ENCODE measurements around the gene RAD51B. TPM values are rescaled to one million over a fixed set of nuclear protein-coding genes. Genes with fewer than 3 reads are reported as not detected.
A peak's percentile ranks its signal among the peaks of the same experiment; 100 is the strongest.

The RAD51B gene
- total RNA-seq, 2 donors from 2014 or later, result 22.8 to 33.8 TPM

DNA sequence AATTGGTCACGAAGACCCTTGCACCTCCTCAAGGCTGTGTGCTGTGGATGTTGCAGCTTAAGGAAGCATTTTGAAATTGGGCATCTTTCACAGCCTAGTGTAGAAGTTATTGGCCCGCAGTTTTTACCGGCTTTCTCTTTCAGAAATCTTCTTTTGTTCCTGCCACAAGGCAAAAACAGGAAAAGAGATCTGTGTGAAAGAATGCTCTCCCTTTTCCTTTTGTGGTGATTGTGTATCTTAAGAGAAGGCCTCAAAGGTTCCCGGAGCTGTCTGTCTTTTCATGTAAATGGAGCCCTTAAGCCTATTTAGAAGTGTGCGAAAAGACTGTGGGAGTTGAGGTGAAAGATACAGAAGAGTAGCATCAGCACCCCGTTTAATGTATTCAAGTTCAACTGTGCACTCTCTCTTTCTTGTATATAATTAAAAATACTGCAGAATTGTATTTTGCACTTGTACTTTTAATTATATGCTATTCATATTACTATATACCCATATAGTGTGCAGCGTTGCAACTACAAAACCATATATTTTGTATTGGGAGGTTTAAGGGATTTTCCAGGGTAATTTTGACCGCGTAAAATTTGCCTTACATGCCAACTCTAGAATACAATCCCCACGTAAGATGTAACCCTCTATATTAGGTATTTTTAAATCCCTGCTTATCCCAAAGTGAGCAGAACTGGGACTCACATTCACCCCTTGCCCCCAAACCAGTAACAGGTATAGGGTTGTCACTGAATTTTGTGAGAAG is 441.7 kb downstream of the RAD51B start:
- Mint-ChIP-seq H3K4me3 (no peak overlapping the region), H3K27me3 (ENCODE audit: insufficient read depth) (no peaks in the 10 kb centered on the region), H3K27ac (peak overlapping the region; percentile 71), H3K9me3 (no peaks in the 10 kb centered on the region), H3K4me1 (peaks cover 67% of the 10 kb centered on the region), H3K36me3 (ENCODE audit: low read depth) (no peaks in the 10 kb centered on the region)
- no peaks in the 10 kb centered on the region for H3K36me3 ChIP-seq (ENCODE audit: control insufficient read depth, insufficient read depth, low read length)
- peaks cover 41% of the 10 kb centered on the region for H3K4me1 ChIP-seq (ENCODE audit: control insufficient read depth, insufficient read depth, low read length)
- peak overlapping the region; percentile 72 for H3K4me3 ChIP-seq (ENCODE audit: low read length)
- H3K27me3 ChIP-seq (ENCODE audit: control insufficient read depth, insufficient read depth, low read length, poor library complexity, severe bottlenecking), result no peaks in the 10 kb centered on the region
- TF ChIP-seq, protein P1, sequence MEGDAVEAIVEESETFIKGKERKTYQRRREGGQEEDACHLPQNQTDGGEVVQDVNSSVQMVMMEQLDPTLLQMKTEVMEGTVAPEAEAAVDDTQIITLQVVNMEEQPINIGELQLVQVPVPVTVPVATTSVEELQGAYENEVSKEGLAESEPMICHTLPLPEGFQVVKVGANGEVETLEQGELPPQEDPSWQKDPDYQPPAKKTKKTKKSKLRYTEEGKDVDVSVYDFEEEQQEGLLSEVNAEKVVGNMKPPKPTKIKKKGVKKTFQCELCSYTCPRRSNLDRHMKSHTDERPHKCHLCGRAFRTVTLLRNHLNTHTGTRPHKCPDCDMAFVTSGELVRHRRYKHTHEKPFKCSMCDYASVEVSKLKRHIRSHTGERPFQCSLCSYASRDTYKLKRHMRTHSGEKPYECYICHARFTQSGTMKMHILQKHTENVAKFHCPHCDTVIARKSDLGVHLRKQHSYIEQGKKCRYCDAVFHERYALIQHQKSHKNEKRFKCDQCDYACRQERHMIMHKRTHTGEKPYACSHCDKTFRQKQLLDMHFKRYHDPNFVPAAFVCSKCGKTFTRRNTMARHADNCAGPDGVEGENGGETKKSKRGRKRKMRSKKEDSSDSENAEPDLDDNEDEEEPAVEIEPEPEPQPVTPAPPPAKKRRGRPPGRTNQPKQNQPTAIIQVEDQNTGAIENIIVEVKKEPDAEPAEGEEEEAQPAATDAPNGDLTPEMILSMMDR (conservative IDR thresholded peaks at IDR 0.05), result no peak
- no peak overlapping the region for H3K9ac ChIP-seq (ENCODE audit: extremely low read depth, low read length, poor library complexity, severe bottlenecking)
- H3K27ac ChIP-seq (ENCODE audit: low read depth, low read length), result peak overlapping the region; percentile 36
- WGBS, 2 experiments (ENCODE audit: insufficient coverage in 1 of 2, insufficient read length in 1 of 2), result 4 to 5% methylated on average over 4 to 5 of the region's 10 CpGs
- no peaks in the 10 kb centered on the region for H3K9me3 ChIP-seq (ENCODE audit: control insufficient read depth, low read length)
- DNase-seq, result peak; percentile 63

DNA sequence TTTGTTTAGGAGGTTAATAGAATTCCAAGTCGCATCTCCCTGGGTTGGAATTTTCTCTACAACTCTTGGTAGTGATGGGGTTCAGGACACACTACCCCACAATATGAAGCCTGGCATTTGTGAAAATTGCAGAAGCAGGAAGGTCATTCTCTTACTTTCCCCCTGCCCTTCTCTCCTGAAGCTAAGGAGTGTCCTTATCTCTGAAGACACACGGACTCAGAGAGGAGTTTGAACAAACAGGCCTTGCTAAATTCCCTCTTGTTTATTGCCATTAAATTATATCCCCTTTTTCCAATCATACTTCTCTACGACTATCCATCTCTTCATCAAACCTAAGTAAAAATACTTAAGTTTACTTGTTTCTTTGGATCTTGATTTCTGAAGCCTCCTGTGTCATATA is 443.0 kb downstream of the RAD51B start:
- TF ChIP-seq, protein P1 (conservative IDR thresholded peaks at IDR 0.05), result no peak
- Histone ChIP-seq H3K9me3 (ENCODE audit: control insufficient read depth, low read length) (no peaks in the 10 kb centered on the region), H3K4me3 (ENCODE audit: low read length) (no peak overlapping the region), H3K27ac (ENCODE audit: low read depth, low read length) (no peak overlapping the region), H3K9ac (ENCODE audit: extremely low read depth, low read length, poor library complexity, severe bottlenecking) (no peak overlapping the region), H3K36me3 (ENCODE audit: control insufficient read depth, insufficient read depth, low read length) (no peaks in the 10 kb centered on the region), H3K4me1 (ENCODE audit: control insufficient read depth, insufficient read depth, low read length) (peaks cover 38% of the 10 kb centered on the region), H3K27me3 (ENCODE audit: control insufficient read depth, insufficient read depth, low read length, poor library complexity, severe bottlenecking) (no peaks in the 10 kb centered on the region)
- Mint-ChIP-seq H3K9me3 (no peaks in the 10 kb centered on the region), H3K36me3 (ENCODE audit: low read depth) (no peaks in the 10 kb centered on the region), H3K27me3 (ENCODE audit: insufficient read depth) (no peaks in the 10 kb centered on the region), H3K4me1 (peaks cover 60% of the 10 kb centered on the region), H3K4me3 (no peak overlapping the region), H3K27ac (no peak overlapping the region)
- DNase-seq, result no peak
- WGBS, 2 experiments (ENCODE audit: insufficient coverage in 1 of 2, insufficient read length in 1 of 2), result 71 to 83% methylated on average over 2 to 3 of the region's 3 CpGs

GRCh38 chr14:68263563-68264259 is 444.1 kb downstream of the RAD51B start:
- H3K4me3 Mint-ChIP-seq, result no peak overlapping the region
- H3K4me1 Mint-ChIP-seq, result peaks cover 61% of the 10 kb centered on the region
- no peaks in the 10 kb centered on the region for H3K9me3 Mint-ChIP-seq
- DNase-seq, result no peak
- H3K27ac Mint-ChIP-seq, result no peak overlapping the region
- H3K27me3 ChIP-seq (ENCODE audit: control insufficient read depth, insufficient read depth, low read length, poor library complexity, severe bottlenecking), result no peaks in the 10 kb centered on the region
- no peak overlapping the region for H3K9ac ChIP-seq (ENCODE audit: extremely low read depth, low read length, poor library complexity, severe bottlenecking)
- peaks cover 38% of the 10 kb centered on the region for H3K4me1 ChIP-seq (ENCODE audit: control insufficient read depth, insufficient read depth, low read length)
- no peaks in the 10 kb centered on the region for H3K36me3 ChIP-seq (ENCODE audit: control insufficient read depth, insufficient read depth, low read length)
- no peaks in the 10 kb centered on the region for H3K27me3 Mint-ChIP-seq (ENCODE audit: insufficient read depth)
- no peak overlapping the region for H3K27ac ChIP-seq (ENCODE audit: low read depth, low read length)
- 74% methylated on average over 3 of the region's 3 CpGs; no CpG with 5 or more reads in 1 of the 2 experiments for WGBS, 2 experiments (ENCODE audit: insufficient coverage in 1 of 2, insufficient read length in 1 of 2)
- TF ChIP-seq, protein P1 (conservative IDR thresholded peaks at IDR 0.05), result no peak
- H3K36me3 Mint-ChIP-seq (ENCODE audit: low read depth), result no peaks in the 10 kb centered on the region
- H3K4me3 ChIP-seq (ENCODE audit: low read length), result no peak overlapping the region
- H3K9me3 ChIP-seq (ENCODE audit: control insufficient read depth, low read length), result no peaks in the 10 kb centered on the region

Measured in endodermal cell (in vitro differentiated cells).